GM21367 (cell line): ENCODE measurements around the gene SLC4A5.

Experiments
- ATAC-seq: cut with Tn5 transposase; IDR thresholded peaks from one replicate; pipeline ENCODE4 v1.9.1; 2021; ENCODE audit not compliant: unreplicated experiment

The SLC4A5 gene

DNA sequence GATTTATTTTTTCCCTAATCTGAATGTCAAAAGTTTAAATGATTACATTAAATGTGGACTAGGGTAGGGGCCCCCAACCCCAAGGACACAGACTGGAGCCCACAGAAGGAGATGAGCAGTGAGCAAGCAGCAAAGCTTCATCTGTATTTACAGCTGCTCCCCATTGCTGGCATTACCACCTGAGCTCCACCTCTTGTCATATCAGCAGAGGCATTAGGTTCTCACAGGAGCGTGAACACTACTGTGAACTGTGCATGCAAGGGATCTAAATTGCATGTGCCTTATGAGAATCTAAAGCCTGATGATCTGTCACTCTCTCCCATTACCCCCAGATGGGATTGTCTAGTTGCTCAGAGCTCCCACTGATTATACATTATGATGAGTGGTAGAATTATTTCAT, 168.3 kb downstream of the SLC4A5 start:
- no peak for ATAC-seq

GRCh38 chr2:74168739-74169138, 174.5 kb downstream of the SLC4A5 start:
- ATAC-seq = no peak
